ENCODE measurements around the gene SNAP23. TPM values are rescaled to one million over a fixed set of nuclear protein-coding genes. Genes with fewer than 3 reads are reported as not detected.
A peak's percentile ranks its signal among the peaks of the same experiment; 100 is the strongest.
"Not testable (repeated sequence)": the region's sequence is repeated elsewhere in the genome, so short reads cannot be mapped to it uniquely, and the experiment has no call there.

SNAP23 gene
- total RNA-seq, 3 donors from 2014 or later: 75.8 to 88.0 (median 76.0) TPM

- H3K4me3 ChIP-seq; H3K4me1 ChIP-seq; H3K27ac ChIP-seq; H3K27me3 ChIP-seq; H3K36me3 ChIP-seq; DNase-seq (ENCODE audit: low spot score in 2 of 2); intact Hi-C loops (cut with DNase I; ENCODE audit: low total_unique reads); H3K9me3 ChIP-seq: not testable (repeated sequence)
- peak; percentile 17 to 57 (median 46) for TF ChIP-seq POLR2AphosphoS5 (IDR thresholded peaks at IDR 0.05)
Measured at GRCh38 chr15:42556550-42557207, 61.2 kb downstream of the SNAP23 start.

GRCh38 chr15:42558739-42559138 is 63.3 kb downstream of the SNAP23 start:
- no peaks in the 10 kb centered on the region for H3K27me3 ChIP-seq
- TF ChIP-seq POLR2A (IDR thresholded peaks at IDR 0.05): no peak
- TF ChIP-seq POLR2AphosphoS5 (IDR thresholded peaks at IDR 0.05): no peak
- no peak for TF ChIP-seq CTCF (IDR thresholded peaks at IDR 0.05)
- H3K4me1 ChIP-seq: no peaks in the 10 kb centered on the region
- intact Hi-C loops (cut with DNase I; ENCODE audit: low total_unique reads): no loop called here
- H3K27ac ChIP-seq: no peak overlapping the region
- no peak for DNase-seq (ENCODE audit: low spot score in 2 of 2)
- H3K36me3 ChIP-seq: no peaks in the 10 kb centered on the region
- H3K4me3 ChIP-seq: no peak overlapping the region
- H3K9me3 ChIP-seq: no peaks in the 10 kb centered on the region

DNA sequence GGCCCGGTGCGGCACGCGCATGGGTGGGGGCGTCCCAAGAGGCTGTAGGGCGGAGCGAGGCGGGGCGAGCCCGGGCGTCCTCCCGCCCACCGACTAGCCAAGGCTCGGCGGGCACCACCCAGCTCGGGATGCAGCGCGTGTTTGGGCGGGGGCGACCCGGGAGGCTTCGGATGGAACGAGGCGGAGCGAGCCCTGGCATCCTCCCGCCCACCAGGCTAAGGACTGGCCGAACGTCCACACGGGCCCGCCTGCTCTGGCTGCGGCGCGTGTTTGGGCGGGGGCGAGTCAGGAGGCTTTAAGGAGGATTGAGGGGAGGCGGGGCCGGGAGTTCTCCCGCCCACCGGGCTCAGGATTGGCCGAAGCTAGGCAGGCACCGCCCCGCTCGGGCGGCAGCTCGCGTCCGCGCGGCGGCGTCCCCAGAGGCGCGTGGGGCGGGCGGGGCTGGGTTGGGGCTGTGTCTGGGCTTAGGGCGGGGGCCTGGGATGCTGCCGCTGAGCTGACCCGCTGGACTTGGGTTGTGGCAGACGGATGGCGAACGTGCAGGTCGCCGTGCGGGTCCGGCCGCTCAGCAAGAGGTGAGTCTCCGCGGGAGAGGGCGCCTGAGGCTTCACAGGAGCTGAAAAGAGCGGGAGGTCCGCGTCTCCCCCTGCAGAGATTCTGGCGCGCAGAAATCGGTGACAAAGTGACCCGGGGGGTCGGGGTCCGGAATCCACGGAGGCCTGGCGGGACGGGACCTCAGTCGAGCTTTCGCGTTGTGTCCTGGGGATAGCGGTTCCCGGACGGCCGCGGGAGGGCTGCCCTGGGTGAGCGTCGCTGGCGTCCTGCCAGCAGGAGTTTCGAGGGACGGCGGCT is 80.0 kb downstream of the SNAP23 start, which contains the start of gene STARD9:
Gene STARD9, plus strand, starts transcription at position 419 of the 852 bp plus-strand sequence. Its CDS starts 110 bp downstream, at position 529.
- peak; percentile 5 for TF ChIP-seq POLR2A (IDR thresholded peaks at IDR 0.05)
- TF ChIP-seq CTCF (IDR thresholded peaks at IDR 0.05): no peak
- TF ChIP-seq POLR2AphosphoS5 (IDR thresholded peaks at IDR 0.05): peak; percentile 29 to 40 (median 34)
- H3K4me1 ChIP-seq: no peaks in the 10 kb centered on the region
- intact Hi-C loops (cut with DNase I; ENCODE audit: low total_unique reads): no loop called here

GRCh38 chr15:42576040-42576594 is 80.7 kb downstream of the SNAP23 start:
- H3K36me3 ChIP-seq: no peaks in the 10 kb centered on the region
- intact Hi-C loops (cut with DNase I; ENCODE audit: low total_unique reads): no loop called here
- H3K4me1 ChIP-seq: no peaks in the 10 kb centered on the region
- H3K27ac ChIP-seq: peak overlapping the region; percentile 80 to 94
- H3K4me3 ChIP-seq: peak overlapping the region; percentile 73 to 87 (median 79)
- DNase-seq (ENCODE audit: low spot score in 2 of 2): no peak
- TF ChIP-seq POLR2A (IDR thresholded peaks at IDR 0.05) (no peak), POLR2AphosphoS5 (IDR thresholded peaks at IDR 0.05) (no peak)
- no peaks in the 10 kb centered on the region for H3K9me3 ChIP-seq
- no peaks in the 10 kb centered on the region for H3K27me3 ChIP-seq

More for the DNA sequence above, 80.0 kb downstream of the SNAP23 start, which contains the start of gene STARD9:
- Histone ChIP-seq H3K9me3 (no peaks in the 10 kb centered on the region), H3K36me3 (no peaks in the 10 kb centered on the region), H3K27ac (peak within 1 kb of the TSS; percentile 80 to 94), H3K27me3 (no peaks in the 10 kb centered on the region), H3K4me3 (peak within 1 kb of the TSS; percentile 73 to 87 (median 79))
- DNase-seq (ENCODE audit: low spot score in 2 of 2): peak; percentile 95 to 96

GRCh38 chr15:42576776-42577175 is 81.3 kb downstream of the SNAP23 start:
- Histone ChIP-seq H3K4me1 (no peaks in the 10 kb centered on the region), H3K27ac (no peak overlapping the region)

More at GRCh38 chr15:42576776-42577175, 81.3 kb downstream of the SNAP23 start:
- no peaks in the 10 kb centered on the region for H3K36me3 ChIP-seq
- intact Hi-C loops (cut with DNase I; ENCODE audit: low total_unique reads): no loop called here
- DNase-seq (ENCODE audit: low spot score in 2 of 2): no peak
- H3K9me3 ChIP-seq: no peaks in the 10 kb centered on the region
- peak overlapping the region in 2 of 3 donors; percentile 73 to 87 for H3K4me3 ChIP-seq
- no peaks in the 10 kb centered on the region for H3K27me3 ChIP-seq
- TF ChIP-seq POLR2AphosphoS5 (IDR thresholded peaks at IDR 0.05): no peak
- no peak for TF ChIP-seq POLR2A (IDR thresholded peaks at IDR 0.05)
- TF ChIP-seq CTCF (IDR thresholded peaks at IDR 0.05): no peak
